PC-9 (cell line): Measurements from ENCODE around the gene NDUFAF8. TPM values are rescaled to one million over a fixed set of nuclear protein-coding genes. Genes with fewer than 3 reads are reported as not detected.

Experiments used
- BruUV-seq: library from RNA; stranded (reverse); fragments of 400-500 nt; replicated peaks from 2 replicates; lab custom pipeline; 2021; lab: Mats Ljungman, UMichigan
- CTCF ChIA-PET: fragments of 300-600 bp; sonication (Branson Sonifier 250); formaldehyde crosslinking; loops from one replicate; lab custom pipeline; 2022; ENCODE audit warnings: antibody characterized with exemption; lab: Charles Lee
- POLR2A ChIA-PET: fragments of 300-600 bp; sonication (Branson Sonifier 250); formaldehyde crosslinking; loops from one replicate; lab custom pipeline; 2022; ENCODE audit warnings: antibody characterized with exemption; ENCODE audit not compliant: unreplicated experiment; lab: Charles Lee
- DNase-seq, 2 experiments: peaks; one replicate each; pipeline versions ENCODE4 v3.0.0 to v3.0.0-alpha.2; 2015 to 2022; ENCODE audit warnings: mixed read lengths in 1 of 2
- H2AFZ ChIP-seq: fragments of 200-600 bp; sonication (generic); 2 replicates; pipeline ENCODE4 v1.8.1; 2017; ENCODE audit warnings: antibody characterized with exemption
- H3F3A ChIP-seq: fragments of 200-600 bp; sonication (generic); 2 replicates; pipeline ENCODE4 v1.8.1; 2017; ENCODE audit warnings: antibody characterized with exemption, mild to moderate bottlenecking, low read depth; ENCODE audit not compliant: insufficient read depth
- H3K27ac ChIP-seq: fragments of 200-600 bp; sonication (generic); 2 replicates; pipeline ENCODE4 v1.6.1; 2016; ENCODE audit warnings: mixed run types
- H3K27me3 ChIP-seq: fragments of 200-600 bp; sonication (generic); 2 replicates; pipeline ENCODE4 v1.6.1; 2016; ENCODE audit warnings: low read depth, mixed run types; ENCODE audit not compliant: insufficient read depth
- H3K36me3 ChIP-seq: fragments of 200-600 bp; sonication (generic); 2 replicates; pipeline ENCODE4 v1.6.1; 2016; ENCODE audit warnings: low read depth, mixed run types
- H3K4me1 ChIP-seq: fragments of 200-600 bp; sonication (generic); replicated peaks from 2 replicates; pipeline ENCODE4 v1.6.1; 2016; ENCODE audit warnings: mixed run types; ENCODE audit not compliant: insufficient read depth
- H3K4me2 ChIP-seq: fragments of 200-600 bp; sonication (generic); 2 replicates; pipeline ENCODE4 v1.6.1; 2017; ENCODE audit warnings: mixed run types
- H3K4me3 ChIP-seq: fragments of 200-600 bp; sonication (generic); 2 replicates; pipeline ENCODE4 v1.6.1; 2016; ENCODE audit warnings: mixed run types
- H3K79me2 ChIP-seq: fragments of 200-600 bp; sonication (generic); 2 replicates; pipeline ENCODE4 v1.6.1; 2017; ENCODE audit warnings: low read depth, mixed run types
- H3K9me2 ChIP-seq: fragments of 200-600 bp; sonication (generic); 2 replicates; pipeline ENCODE4 v1.8.1; 2017; ENCODE audit warnings: mild to moderate bottlenecking; ENCODE audit not compliant: insufficient read depth
- H3K9me3 ChIP-seq: fragments of 200-600 bp; sonication (generic); 2 replicates; pipeline ENCODE4 v1.8.1; 2016; ENCODE audit warnings: low read depth; ENCODE audit not compliant: insufficient read depth
- H4K20me1 ChIP-seq: fragments of 200-600 bp; sonication (generic); 2 replicates; pipeline ENCODE4 v1.8.1; 2017; ENCODE audit not compliant: insufficient read depth
- CTCF ChIP-seq: fragments of 200-600 bp; sonication (generic); conservative IDR thresholded peaks from 2 replicates; pipeline ENCODE4 v1.6.1; 2017; ENCODE audit warnings: mixed run types, antibody characterized with exemption, mild to moderate bottlenecking, moderate library complexity
- EZH2 ChIP-seq: fragments of 200-600 bp; sonication (generic); IDR thresholded peaks from 2 replicates; pipeline ENCODE4 v1.8.0; 2017; ENCODE audit warnings: antibody characterized with exemption, low read depth
- intact Hi-C: fragments of 100-400 bp; cut with micrococcal nuclease; formaldehyde crosslinking; loops from one replicate; pipeline ENCODE4 v1.10.0; 2022; ENCODE audit not compliant: unreplicated experiment
- total RNA-seq: library from RNA; stranded (reverse); gene quantifications from 2 replicates; pipeline ENCODE4 v1.2.3, GENCODE V29; 2021

Gene NDUFAF8
- total RNA-seq, 1 experiment from 2014 or later = 53.3 TPM

GRCh38 chr17:81253358-81254131 lies 14.4 kb downstream of the NDUFAF8 start:
- no peaks in the 10 kb centered on the region for H3K36me3 ChIP-seq
- intact Hi-C loops = loop anchor here (1.0 to 5.0 kb wide), 3 partner anchors 144 to 348 kb away; partner anchors contain the start of gene BAHCC1
- H2AFZ ChIP-seq = no peak overlapping the region
- no peaks in the 10 kb centered on the region for H3K27me3 ChIP-seq
- H3K9me3 ChIP-seq = no peaks in the 10 kb centered on the region
- H4K20me1 ChIP-seq = no peaks in the 10 kb centered on the region; the same call in 1 of the 2 replicates
- no peak overlapping the region for H3K4me2 ChIP-seq
- H3K79me2 ChIP-seq = no peaks in the 10 kb centered on the region
- TF ChIP-seq EZH2 (no peak), CTCF (peak; percentile 79)
- CTCF ChIA-PET = interaction anchor here (0.6 kb wide), 1 partner anchor 176 kb away, joined by 5 read pairs; no protein-coding TSS in a partner anchor
- POLR2A ChIA-PET = interaction anchor here (0.6 kb wide), 1 partner anchor 262 kb away, joined by 3 read pairs; no protein-coding TSS in a partner anchor
- H3K9me2 ChIP-seq = no peaks in the 10 kb centered on the region
- peak in 1 of 2 experiments; percentile 51 for DNase-seq
- no peaks in the 10 kb centered on the region; the same call in 1 of the 2 replicates for H3F3A ChIP-seq
- no peaks in the 10 kb centered on the region for H3K4me1 ChIP-seq
- H3K4me3 ChIP-seq = no peak overlapping the region
- H3K27ac ChIP-seq = no peak overlapping the region
- no TSS peak for BruUV-seq

GRCh38 chr17:81254955-81255717 lies 16.0 kb downstream of the NDUFAF8 start:
- Histone ChIP-seq H3K79me2 (no peaks in the 10 kb centered on the region), H3K36me3 (no peaks in the 10 kb centered on the region), H3K4me1 (no peaks in the 10 kb centered on the region), H2AFZ (no peak overlapping the region), H3K9me2 (no peaks in the 10 kb centered on the region), H3K9me3 (no peaks in the 10 kb centered on the region), H3K4me3 (no peak overlapping the region), H3K27me3 (no peaks in the 10 kb centered on the region), H3F3A (no peaks in the 10 kb centered on the region; the same call in 1 of the 2 replicates), H4K20me1 (no peaks in the 10 kb centered on the region; the same call in 1 of the 2 replicates), H3K4me2 (no peak overlapping the region), H3K27ac (no peak overlapping the region)
- intact Hi-C loops = loop anchor here (5.0 kb wide), 1 partner anchor 142 kb away; the partner anchor contains the start of gene BAHCC1
- no TSS peak for BruUV-seq
- peak in 1 of 2 experiments; percentile 39 for DNase-seq
- TF ChIP-seq EZH2 (no peak), CTCF (no peak)
- ChIA-PET POLR2A (interaction anchor here (0.6 to 0.7 kb wide), 2 partner anchors 140 to 387 kb away, joined by 4 to 5 read pairs; partner anchors contain the start of gene BAHCC1), CTCF (interaction anchor here (0.7 kb wide), 1 partner anchor 81 kb away, joined by 3 read pairs; no protein-coding TSS in a partner anchor)

- ChIA-PET POLR2A (no interaction called here), CTCF (no interaction called here)
- BruUV-seq = no TSS peak
- Histone ChIP-seq H3F3A (no peaks in the 10 kb centered on the region; the same call in 1 of the 2 replicates), H3K4me1 (no peaks in the 10 kb centered on the region), H2AFZ (no peak overlapping the region), H3K4me3 (no peak overlapping the region), H3K9me2 (no peaks in the 10 kb centered on the region), H3K27me3 (no peaks in the 10 kb centered on the region), H3K36me3 (no peaks in the 10 kb centered on the region), H3K4me2 (no peak overlapping the region), H4K20me1 (no peaks in the 10 kb centered on the region; the same call in 1 of the 2 replicates), H3K79me2 (no peaks in the 10 kb centered on the region), H3K9me3 (no peaks in the 10 kb centered on the region), H3K27ac (no peak overlapping the region)
- intact Hi-C loops = no loop called here
- no peak for TF ChIP-seq EZH2
- TF ChIP-seq CTCF = no peak
- DNase-seq = no peak
Measured at GRCh38 chr17:81256616-81257015, 17.5 kb downstream of the NDUFAF8 start.
